GM12891 (cell line): ENCODE results near the gene COL6A6.

Source experiments
- DNase-seq: peaks from one replicate; pipeline ENCODE4 v3.0.0; 2011; ENCODE audit warnings: low spot score; ENCODE audit not compliant: insufficient read length
- FAIRE-seq: peaks from 2 replicates; lab custom pipeline; 2011; peaks lifted over from hg19 to GRCh38; lab: Jason Lieb, UNC
- PAX5 ChIP-seq: IDR thresholded peaks from 2 replicates; pipeline ENCODE4 v1.6.1; 2011; ENCODE audit warnings: low read length, moderate library complexity, mild to moderate bottlenecking; ENCODE audit not compliant: insufficient read depth, severe bottlenecking
- POLR2A ChIP-seq: IDR thresholded peaks from 2 replicates; pipeline ENCODE4 v1.6.1; 2011; ENCODE audit warnings: low read depth, low read length, control low read depth
- POLR2AphosphoS5 ChIP-seq: IDR thresholded peaks from 2 replicates; pipeline ENCODE4 v1.6.1; 2011; ENCODE audit warnings: low read depth, low read length, control low read depth
- POU2F2 ChIP-seq: IDR thresholded peaks from 2 replicates; pipeline ENCODE4 v1.6.1; 2011; ENCODE audit warnings: low read depth, mild to moderate bottlenecking, control low read depth, low read length, moderate library complexity
- SPI1 ChIP-seq: IDR thresholded peaks from 2 replicates; pipeline ENCODE4 v1.6.1; 2011; ENCODE audit warnings: low read depth, low read length, control low read depth
- TAF1 ChIP-seq: IDR thresholded peaks from 2 replicates; pipeline ENCODE4 v1.6.1; 2011; ENCODE audit warnings: low read depth, low read length, control low read depth

The COL6A6 gene

DNA sequence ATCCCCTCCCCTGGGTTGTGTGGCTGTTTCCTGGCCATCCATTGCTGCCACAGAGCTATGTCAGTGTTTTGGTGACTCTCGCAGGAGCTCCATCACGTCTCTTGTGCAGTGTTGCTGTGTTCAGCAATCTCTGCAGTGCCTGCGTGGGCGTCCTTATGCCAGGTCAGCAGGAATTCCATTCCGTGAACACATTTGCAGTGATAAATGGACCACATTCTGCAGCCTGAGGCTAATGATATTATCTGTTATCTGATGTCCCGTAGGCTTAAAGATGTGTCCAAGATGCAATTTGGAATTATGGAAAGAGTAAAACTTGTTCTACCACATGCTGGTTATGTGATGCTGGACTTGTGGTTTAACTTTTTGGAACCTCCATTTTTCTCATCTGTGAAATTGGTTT, 25.5 kb upstream of the COL6A6 start:
- no peak for DNase-seq
- no peak for FAIRE-seq

GRCh38 chr3:130504701-130505100, 12.3 kb upstream of the COL6A6 start:
- no peak for TF ChIP-seq SPI1
- TF ChIP-seq POLR2AphosphoS5 = no peak
- TF ChIP-seq POU2F2 = no peak
- no peak for TF ChIP-seq TAF1
- no peak for TF ChIP-seq PAX5
- TF ChIP-seq POLR2A = no peak
- DNase-seq (no peak), FAIRE-seq (no peak)

More for the DNA sequence above, 25.5 kb upstream of the COL6A6 start:
- TF ChIP-seq PAX5 (no peak), SPI1 (no peak), POLR2A (no peak), POLR2AphosphoS5 (no peak), POU2F2 (no peak), TAF1 (no peak)

GRCh38 chr3:130506031-130506430, 10.9 kb upstream of the COL6A6 start:
- FAIRE-seq = no peak
- no peak for TF ChIP-seq POLR2A
- TF ChIP-seq SPI1 = no peak
- DNase-seq = no peak

GRCh38 chr3:130507746-130508145, 9.2 kb upstream of the COL6A6 start:
- TF ChIP-seq PAX5 = no peak
- no peak for TF ChIP-seq POLR2AphosphoS5
- no peak for TF ChIP-seq TAF1
- no peak for TF ChIP-seq POU2F2
- TF ChIP-seq POLR2A = no peak
- TF ChIP-seq SPI1 = no peak
- FAIRE-seq (no peak), DNase-seq (no peak)

DNA sequence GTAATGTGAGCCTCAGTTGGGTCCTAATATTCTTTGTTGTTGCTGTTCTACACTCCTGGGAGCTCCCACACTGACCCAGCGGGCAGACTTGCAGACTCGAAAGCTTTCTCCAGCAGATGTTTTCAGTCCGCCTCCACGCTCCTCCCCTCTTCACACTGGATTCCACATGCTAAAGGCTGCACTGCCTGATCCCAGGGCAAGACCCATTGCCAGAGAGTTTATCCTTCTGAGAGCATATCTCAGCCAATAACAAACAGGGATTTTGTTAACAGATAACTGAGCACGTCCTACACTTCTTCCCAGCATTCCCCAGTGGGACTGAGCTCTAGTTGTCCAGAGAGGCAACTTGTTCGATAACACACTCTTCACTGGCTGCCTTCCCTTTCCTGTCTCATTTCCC, 8.0 kb upstream of the COL6A6 start:
- TF ChIP-seq SPI1 (no peak), TAF1 (no peak), PAX5 (no peak), POLR2AphosphoS5 (no peak), POU2F2 (no peak), POLR2A (no peak)
- FAIRE-seq = no peak

GRCh38 chr3:130514681-130515080, 2.3 kb upstream of the COL6A6 start:
- FAIRE-seq = no peak
- TF ChIP-seq POLR2A (no peak), TAF1 (no peak), SPI1 (no peak), PAX5 (no peak), POLR2AphosphoS5 (no peak), POU2F2 (no peak)
- DNase-seq = no peak

More for the DNA sequence above, 8.0 kb upstream of the COL6A6 start:
- no peak for DNase-seq

DNA sequence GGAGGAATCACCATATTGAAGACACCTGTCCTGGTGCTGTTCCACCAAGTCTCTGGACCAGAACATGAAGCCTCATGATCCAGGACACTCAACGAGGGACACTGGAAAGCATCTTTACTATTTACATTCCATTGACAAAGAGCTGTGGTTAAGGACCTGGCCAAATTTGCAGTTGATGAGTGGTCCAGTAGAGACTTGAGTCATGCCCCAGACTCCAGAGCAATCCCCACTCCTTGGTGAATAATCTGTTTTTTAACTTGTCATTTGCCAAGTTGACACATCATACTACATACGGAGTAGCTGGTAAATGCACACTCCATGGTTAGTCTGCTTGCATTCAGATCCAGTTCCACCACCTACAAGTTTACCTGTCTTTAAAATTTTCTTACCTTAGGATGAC, 1.2 kb upstream of the COL6A6 start:
- FAIRE-seq = no peak
- TF ChIP-seq SPI1 (no peak), POU2F2 (no peak), TAF1 (no peak), POLR2AphosphoS5 (no peak), PAX5 (no peak), POLR2A (no peak)
- no peak for DNase-seq

GRCh38 chr3:130517602-130518001, 625 bp downstream of the COL6A6 start:
- DNase-seq (no peak), FAIRE-seq (no peak)
- TF ChIP-seq POU2F2 (no peak), SPI1 (no peak), POLR2AphosphoS5 (no peak), TAF1 (no peak), PAX5 (no peak), POLR2A (no peak)

DNA sequence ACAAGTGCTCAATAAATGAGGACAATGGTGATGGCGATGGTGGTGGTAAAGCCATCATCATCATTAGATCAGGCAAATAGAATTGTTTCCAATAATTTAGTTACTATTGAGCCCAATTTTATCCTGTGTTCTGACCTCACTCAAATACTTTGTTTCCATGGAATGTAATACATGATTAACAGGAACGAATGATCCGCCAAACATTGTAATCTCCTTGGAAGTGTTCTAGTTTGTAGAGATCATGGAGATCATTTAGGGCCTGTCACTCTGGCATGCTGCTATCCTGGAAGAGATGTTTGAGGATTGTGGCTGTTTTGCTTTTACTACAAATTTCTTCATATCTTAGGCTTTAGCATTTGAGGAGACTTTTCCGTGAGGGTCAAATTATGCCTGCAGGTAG, 2.8 kb downstream of the COL6A6 start:
- TF ChIP-seq POLR2A (no peak), PAX5 (no peak), POLR2AphosphoS5 (no peak), SPI1 (no peak), POU2F2 (no peak), TAF1 (no peak)
- FAIRE-seq (no peak), DNase-seq (no peak)

GRCh38 chr3:130522399-130522798, 5.4 kb downstream of the COL6A6 start:
- TF ChIP-seq PAX5 (no peak), POLR2AphosphoS5 (no peak)
- DNase-seq (no peak), FAIRE-seq (no peak)

GRCh38 chr3:130527426-130527825, 10.4 kb downstream of the COL6A6 start:
- no peak for DNase-seq

More at GRCh38 chr3:130527426-130527825, 10.4 kb downstream of the COL6A6 start:
- no peak for TF ChIP-seq POU2F2
- no peak for TF ChIP-seq POLR2A
- no peak for TF ChIP-seq TAF1
- no peak for TF ChIP-seq POLR2AphosphoS5
- no peak for TF ChIP-seq PAX5
- TF ChIP-seq SPI1 = no peak
- no peak for FAIRE-seq
